Thyroid gland (tissue), 4 donors: ENCODE results near the gene STARD9.

ENCODE experiments used
- POLR2A ChIP-seq, 2 donors: fragments of 450-650 bp; IDR thresholded peaks; one replicate each; pipeline ENCODE4 v1.6.1; 2017; ENCODE audit warnings: antibody characterized with exemption in 2 of 2, mild to moderate bottlenecking in 2 of 2, moderate library complexity in 1 of 2
- TF ChIP-seq, protein P1 (sequence below), 6 experiments: fragments of 200-600 bp in 3 of 6; fragments of 450-650 bp in 3 of 6; sonication (generic) in 3 of 6; IDR thresholded peaks; one replicate each; pipeline ENCODE4 v1.5.1; 2016 to 2019; ENCODE audit warnings: antibody characterized with exemption in 6 of 6, mild to moderate bottlenecking in 2 of 6, inconsistent platforms in 1 of 6, moderate library complexity in 1 of 6

DNA sequence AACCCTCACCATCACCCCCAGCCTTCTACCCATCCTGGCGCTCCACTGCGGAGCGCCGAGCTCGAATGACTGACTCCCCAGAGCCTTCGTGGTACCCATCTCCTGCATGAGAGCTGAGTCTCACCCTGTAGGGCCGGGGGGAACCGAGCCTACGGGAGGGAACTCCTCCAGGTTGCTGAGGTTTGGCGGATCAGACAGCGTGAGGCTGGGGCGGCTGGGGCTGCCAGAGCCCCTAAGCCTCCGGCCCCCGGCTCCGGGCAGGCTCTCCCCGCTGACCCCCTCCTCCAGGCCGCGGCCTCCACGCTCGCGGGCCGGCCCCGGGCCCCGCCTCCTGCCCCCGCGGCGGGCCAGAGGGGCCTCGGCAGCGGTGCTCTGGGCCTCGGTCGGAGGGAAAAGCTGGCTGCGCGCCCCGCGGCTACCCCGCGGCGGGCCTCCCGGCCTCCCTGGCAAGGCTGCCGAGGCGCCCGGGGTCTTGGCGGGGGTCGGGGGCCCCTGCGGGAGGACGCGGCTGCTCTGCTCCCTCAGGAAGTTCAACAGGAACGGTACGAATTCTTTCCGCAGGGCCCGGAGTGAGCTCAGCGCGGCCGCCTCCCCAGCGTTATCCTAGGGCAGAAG is 160.9 kb downstream of the STARD9 start:
- TF ChIP-seq POLR2A (IDR thresholded peaks at IDR 0.05): no peak
- TF ChIP-seq, protein P1, sequence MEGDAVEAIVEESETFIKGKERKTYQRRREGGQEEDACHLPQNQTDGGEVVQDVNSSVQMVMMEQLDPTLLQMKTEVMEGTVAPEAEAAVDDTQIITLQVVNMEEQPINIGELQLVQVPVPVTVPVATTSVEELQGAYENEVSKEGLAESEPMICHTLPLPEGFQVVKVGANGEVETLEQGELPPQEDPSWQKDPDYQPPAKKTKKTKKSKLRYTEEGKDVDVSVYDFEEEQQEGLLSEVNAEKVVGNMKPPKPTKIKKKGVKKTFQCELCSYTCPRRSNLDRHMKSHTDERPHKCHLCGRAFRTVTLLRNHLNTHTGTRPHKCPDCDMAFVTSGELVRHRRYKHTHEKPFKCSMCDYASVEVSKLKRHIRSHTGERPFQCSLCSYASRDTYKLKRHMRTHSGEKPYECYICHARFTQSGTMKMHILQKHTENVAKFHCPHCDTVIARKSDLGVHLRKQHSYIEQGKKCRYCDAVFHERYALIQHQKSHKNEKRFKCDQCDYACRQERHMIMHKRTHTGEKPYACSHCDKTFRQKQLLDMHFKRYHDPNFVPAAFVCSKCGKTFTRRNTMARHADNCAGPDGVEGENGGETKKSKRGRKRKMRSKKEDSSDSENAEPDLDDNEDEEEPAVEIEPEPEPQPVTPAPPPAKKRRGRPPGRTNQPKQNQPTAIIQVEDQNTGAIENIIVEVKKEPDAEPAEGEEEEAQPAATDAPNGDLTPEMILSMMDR (IDR thresholded peaks at IDR 0.05): no peak
